GM18907 (cell line): ENCODE data around the gene RGS6.
"Not testable (repeated sequence)": the region's sequence is repeated elsewhere in the genome, so short reads cannot be mapped to it uniquely, and the experiment has no call there.

Source experiments
- ATAC-seq: cut with Tn5 transposase; IDR thresholded peaks from one replicate; pipeline ENCODE4 v1.9.1; 2021; ENCODE audit warnings: mild to moderate bottlenecking, moderate library complexity; ENCODE audit not compliant: unreplicated experiment

RGS6 gene

DNA sequence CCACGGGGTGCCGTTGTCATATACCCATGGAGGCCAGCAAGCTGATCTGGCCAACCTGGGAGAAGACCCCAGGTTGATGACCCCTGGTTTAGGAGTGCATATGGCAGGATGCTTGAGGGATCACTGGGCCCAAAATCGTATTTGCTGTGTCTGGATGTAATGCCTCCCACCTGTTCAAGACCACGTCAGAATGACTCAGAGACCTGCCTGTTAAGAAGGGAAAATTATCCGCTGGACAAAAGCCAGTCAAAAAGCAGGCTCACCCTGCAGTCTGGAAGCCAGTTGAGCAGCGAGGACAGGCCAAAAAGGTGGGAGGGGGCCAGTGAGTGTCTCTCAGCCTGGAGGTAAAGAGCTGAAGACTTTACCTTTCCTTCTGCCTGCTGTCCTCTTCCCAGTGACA is 512.5 kb downstream of the RGS6 start:
- no peak for ATAC-seq

DNA sequence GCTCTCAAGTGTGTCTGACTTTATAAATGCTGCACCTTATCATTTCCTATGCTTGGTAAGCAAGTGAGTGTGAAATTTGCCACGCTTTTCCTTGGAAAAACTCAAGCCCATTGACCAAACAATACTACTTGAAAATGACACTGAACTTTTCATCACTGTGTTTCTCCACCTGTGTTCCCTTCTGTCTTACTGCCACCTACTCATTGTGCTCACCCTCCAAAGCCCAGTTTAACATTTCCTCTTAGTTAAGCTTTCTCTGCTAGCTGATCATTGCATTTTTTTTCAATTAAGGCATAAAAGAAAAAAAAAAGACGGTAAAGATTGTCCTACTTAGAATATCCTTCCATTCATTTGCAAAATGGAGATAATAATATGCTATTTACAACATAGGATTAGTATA is 516.0 kb downstream of the RGS6 start:
- ATAC-seq: no peak

DNA sequence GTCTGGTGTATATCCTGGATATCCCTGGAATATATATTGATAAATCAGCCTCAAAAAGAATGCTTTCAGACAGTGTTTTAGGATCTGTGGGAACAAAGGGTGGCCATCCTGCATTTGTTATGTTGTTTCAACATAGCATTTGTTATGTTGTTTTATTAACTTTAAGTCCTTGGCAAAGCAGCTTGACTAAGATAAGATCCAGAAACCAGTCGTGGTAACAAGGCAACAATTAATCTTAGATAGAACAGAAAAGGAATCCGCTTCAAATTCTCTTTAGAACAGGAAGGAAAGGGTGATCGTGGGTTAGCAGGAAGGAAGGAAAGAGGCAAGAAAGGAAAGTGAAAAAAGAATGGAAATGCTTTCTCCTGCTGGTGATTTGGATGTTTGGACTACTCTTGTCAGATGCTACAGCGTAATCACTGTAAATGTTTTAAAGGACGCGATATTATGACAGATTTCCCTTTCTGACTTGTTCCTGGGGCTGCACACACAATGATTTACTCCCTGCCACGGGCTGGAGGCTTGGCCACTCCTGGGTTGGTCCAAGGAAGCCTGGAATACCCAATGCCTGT is 518.3 kb downstream of the RGS6 start:
- ATAC-seq: no peak

DNA sequence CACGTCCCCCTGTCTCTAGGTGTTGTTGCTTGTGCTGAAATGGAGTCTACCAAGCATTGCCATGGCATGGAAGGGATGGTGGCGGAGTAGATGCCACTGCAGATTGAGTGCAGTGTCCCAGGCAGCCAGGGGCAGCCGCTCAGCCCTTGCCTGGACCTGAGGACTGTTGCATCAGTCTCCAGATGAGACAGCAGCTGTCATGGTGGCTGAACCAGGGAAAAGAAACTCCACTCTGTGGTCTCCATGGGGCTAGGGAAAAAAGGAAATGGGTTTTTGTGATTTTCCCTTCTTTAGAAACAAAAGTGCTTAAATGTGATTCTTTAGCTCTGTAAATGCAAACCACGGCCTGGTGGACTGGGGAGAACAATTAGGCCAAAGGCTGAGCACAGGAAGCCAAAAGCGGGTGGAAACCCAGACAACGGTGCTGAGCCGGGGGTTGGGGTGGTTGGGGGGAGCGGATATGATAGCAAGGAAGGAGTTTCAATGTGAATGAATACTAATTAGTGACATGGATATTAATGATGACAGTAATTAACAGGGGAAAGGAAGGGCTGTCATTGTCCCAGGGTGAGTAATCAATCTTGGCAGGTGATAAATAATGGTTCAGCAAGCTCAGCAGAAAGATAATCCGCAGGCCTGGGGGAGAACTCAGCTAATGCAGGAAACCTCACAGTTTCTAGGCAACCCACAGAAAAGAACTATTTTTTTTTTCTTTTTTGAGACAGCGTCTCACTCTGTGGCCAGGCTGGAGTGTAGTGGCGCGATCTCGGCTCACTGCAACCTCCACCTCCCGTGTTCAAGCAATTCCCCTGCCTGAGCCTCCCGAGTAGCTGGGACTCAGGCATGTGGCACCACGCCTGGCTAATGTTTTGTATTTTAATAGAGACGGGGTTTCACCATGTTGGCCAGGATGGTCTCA is 519.1 kb downstream of the RGS6 start:
- ATAC-seq: peak; percentile 62

DNA sequence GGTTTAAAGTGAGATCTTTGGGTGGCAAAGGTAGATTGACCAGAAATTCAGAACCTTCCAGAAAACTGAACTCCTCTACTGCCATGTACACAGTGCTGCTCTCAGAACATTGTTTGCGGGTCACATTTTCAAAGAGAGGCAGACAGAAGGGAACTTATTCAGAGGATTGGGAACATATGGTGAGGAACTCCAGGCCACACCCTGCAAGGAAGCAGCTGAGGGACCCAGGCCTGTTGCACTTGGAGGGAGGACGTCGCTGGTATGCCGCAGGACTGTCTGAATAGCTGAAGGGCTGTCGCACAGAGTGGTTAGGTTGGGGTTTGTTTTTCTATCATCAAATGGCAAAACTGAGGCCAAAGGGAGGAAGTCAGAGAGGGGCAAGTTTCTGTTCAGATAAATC is 520.5 kb downstream of the RGS6 start:
- no peak for ATAC-seq

DNA sequence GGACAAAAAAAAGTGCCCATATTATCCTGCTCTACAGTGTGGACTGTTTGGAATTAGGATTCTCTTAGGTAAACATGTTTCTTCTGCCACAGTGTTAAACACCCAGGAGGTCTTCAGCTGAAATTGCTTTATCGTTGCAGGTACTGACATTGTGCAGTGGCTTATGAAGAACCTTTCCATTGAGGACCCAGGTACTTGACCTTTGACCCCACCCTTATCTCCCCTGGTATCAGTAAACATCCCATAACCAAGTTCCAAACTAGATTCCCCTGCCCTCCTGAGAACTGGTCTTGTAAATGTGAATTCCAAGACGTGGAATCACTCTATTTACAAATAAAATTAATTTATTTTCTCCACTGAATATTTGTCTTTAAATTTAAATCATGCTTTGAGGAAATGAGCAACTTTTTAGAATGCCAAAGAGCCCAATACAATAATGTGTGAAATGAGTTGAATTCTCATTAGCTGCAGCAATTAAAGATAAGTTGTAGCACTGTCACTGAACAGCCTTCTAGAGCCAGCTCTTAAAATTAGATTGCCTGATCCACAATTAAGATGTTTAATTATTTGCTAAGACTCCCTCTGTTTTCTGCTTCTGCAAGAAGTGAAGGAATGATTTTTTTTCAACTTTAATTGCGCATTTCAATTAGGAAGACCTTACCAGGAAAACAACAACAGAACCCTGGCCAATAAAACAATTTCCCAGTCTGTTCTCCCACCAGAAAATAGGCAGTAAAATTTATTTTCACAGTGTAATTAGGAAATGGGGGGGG is 522.3 kb downstream of the RGS6 start:
- ATAC-seq: no peak

DNA sequence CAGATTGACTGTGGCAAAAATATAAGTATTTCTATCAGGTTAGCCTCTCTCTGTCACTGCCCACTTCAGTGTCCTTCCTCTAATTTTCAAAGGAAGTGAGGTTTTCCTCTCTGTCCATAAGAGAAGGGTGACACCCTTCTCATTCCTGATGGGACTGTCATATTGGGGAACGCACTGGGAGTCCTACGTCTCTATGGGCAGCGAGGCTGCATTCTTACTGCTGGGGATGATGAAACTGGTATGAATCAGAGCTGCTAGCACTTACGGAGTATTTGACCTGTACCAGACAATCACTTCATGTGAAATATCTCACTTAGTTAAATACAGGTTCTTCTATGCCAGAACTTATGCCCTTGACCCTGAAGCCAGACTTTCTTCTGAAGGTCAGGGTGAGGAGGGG is 525.4 kb downstream of the RGS6 start:
- no peak for ATAC-seq

DNA sequence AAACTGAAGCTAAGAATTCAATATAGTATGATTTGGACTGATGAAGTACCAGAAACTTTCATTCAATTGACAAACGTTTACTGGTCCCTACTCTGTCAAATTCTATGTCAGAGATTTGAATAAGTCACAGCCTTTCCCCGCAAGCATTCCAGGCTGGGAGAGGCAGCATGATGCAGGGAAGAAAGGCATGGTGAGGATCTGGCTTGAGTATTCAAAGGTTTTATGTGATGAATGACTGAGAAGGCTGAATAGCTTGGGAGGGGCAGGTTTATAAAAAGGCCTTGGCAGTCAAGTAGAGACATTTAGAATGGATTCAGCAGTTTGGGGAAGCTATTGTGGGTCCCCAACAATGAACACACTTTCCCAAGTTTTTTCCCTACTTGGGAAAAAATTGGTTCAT is 529.8 kb downstream of the RGS6 start:
- ATAC-seq: no peak

DNA sequence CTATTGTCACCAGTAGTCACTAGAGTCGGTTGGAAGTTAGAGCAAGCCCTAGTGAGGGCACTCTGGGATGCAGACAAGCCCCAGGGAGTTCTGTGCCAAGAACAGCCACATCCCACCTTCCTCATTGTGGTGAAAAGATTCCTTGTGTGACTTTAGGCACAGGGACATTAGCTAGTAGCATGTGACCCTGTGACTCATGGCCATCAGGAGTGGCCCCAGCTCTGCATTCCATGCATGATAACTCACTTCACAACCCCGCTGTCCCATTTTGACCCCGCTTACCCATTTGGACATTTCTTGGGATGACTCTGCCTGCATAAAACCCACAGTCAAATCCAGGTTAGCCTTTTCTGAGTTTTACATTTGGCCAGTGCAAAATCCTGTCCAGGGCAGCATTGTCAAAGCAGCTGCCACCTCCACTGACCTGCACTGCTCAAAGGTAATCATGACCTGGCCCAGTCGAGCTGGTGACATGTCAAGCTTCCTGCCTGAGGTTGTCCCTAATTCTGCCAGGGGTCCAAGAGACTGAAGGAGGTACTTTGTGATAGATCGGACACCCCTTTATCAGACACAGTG is 531.1 kb downstream of the RGS6 start:
- no peak for ATAC-seq

DNA sequence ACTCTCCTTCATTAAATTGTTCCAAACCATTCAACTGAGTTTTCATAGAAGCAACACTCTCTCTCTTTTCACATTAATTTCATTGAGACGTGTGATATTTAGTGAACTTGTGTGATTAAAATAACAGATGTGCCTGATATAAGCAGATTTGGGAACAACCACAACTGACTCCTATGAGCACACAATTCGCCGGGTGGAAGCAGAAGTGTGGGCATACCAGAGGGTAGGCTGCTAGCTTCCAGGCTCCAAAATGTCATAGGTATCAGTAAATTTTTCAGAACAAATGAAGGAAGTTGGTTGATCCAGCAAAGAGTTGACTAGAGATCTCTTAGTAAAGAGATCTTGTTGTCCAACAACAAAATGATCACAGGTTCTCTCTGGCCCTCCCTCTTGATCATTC is 532.0 kb downstream of the RGS6 start:
- ATAC-seq: no peak

DNA sequence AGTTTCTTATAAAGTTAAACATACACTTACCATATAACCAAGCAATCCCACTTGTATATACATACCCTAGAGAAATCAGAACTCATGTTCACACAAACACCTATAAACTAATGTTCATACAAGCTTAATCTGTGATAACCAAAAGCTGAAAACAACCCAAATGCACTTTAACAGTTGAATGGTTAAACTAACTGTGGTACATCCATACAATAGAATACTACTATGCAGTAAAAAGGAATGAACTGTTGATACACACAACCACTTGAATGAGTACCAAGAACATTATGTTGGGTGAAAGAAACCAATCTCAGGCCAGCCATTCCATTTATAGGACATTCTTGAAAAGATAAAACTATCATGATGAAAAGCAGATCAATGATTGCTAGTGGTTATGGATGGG is 534.1 kb downstream of the RGS6 start:
- no peak for ATAC-seq

DNA sequence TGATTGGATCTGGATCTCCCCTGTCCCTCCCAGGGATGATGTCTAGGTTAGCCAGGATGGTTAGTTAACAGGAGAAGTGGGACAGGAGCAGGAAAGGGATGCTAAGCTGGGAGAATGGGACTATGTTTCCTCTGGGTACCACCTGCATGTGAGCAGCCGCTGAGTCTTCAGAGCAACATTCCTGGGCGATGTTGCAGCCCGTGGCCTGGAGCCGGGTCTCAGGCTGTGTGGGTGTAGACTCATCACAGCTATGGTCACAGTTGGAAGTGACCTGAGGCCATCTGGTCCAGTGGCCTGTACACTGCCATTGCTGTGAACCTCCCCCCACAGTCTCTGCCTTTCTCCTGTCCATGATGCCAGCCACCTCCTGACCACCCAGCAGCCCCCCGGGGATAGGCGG is 539.1 kb downstream of the RGS6 start:
- no peak for ATAC-seq

DNA sequence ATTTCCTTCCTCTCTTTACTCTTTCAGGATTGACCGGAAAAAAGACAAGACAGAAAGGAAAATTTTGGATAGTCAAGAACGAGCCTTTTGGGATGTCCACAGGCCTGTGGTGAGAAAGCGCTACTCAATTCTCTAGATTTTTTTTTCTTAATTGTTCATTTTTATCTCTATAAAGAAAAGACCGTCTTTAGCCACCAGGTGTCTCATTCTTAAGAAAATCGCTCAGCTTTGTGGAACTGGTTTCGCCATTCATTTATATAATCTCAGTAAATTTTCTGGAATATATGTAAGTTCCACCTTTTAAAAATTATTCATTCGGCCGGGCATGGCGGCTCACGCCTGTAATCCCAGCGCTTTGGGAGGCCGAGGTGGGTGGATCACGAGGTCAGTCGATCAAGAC is 540.6 kb downstream of the RGS6 start:
- no peak for ATAC-seq

DNA sequence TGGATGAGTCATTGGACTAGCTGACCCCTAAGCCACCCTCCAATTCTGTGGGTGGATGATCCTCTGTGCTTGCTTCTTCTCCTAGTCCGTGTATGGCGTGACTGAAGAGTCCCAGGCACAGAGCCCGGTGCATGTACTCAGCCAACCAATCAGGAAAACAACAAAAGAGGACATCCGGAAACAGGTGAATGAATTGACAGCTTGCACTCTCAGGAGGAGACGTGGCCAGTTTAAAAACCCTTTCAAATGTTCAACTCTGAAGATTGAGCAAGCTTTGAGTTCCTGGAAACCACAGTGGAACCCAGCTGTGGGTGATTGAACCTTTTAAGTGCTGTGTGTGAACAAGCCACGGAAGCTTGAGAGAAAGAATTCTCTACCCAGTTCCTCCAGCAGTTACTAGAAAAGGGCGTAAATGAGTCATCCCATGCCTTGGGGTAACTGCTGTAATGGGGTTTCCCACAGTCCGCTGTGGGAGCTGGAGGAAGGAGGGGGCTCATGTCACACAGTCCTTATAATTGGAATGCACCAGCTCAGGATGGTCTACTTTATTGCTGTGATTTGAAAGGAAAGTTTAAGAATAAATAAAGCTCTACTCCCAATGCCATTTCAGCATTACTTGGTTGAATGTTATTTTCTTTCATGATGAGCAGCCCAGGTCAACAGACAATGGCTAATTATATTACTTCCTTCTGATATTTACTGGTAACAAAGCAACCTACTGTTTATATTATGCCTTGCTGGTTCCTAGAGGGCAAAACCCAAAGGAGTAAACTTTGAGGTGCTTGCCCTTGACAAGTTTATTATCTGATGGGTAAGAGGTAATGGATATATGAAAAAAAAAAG is 544.6 kb downstream of the RGS6 start:
- ATAC-seq: peak; percentile 85

DNA sequence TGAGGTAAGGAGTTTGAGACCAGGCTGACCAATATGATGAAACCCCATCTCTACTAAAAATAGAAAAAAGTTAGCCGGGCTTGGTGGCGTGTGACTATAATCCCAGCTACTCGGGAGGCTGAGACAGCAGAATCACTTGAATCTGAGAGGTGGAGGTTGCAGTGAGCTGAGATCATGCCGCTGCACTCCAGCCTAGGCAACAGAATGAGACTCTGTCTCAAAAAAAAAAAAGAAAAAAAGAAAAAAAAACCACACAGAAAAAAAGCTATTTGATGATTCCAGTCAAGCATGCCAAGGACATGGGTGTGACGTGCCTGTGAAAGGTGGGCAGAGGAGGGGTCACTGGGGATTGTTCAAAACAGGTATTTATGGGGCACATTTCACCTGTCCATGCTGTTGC is 545.3 kb downstream of the RGS6 start:
- not testable (repeated sequence) for ATAC-seq

DNA sequence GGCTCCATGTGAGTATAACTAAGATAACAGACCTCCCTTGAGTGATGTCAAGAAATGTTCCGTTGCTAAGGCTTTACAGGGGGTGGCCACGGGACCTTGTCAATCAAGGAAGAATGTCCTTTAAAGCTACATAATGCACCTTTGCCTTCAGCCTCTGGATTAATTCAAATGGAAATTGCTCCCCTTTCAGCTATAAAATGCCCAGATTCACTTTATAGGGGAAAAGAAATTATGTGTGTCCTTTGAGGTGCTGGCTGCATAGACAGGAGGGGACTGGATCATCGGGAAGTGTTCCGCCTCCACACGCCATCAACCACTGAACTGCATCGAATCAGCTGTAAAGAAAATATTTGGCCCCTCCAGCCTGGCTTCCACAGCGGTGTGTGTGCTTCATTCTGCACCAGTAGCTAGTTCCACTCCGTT is 546.3 kb downstream of the RGS6 start:
- ATAC-seq: no peak

DNA sequence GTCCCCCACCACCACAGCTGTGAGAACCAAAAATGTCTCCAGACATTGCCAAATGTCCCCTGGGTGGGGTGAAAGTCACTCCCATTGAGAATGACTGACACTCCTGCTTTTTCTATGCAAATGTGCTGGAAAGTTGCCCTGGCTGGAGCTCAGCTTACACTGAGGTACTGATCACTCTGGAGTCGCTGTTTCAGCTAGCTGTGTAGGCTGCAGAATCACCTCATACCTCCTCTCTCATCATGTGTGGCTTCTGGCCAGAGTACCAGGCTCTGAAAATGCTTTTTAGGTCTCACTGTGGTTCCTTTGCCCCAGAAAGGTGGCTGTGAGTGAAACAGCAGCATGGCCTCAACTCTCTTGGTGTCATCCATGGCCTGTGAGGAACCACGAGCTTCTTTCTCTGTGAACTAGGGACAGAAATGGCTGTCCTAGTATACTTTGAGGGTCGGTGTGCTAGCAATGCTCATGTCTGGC is 547.3 kb downstream of the RGS6 start:
- no peak for ATAC-seq

DNA sequence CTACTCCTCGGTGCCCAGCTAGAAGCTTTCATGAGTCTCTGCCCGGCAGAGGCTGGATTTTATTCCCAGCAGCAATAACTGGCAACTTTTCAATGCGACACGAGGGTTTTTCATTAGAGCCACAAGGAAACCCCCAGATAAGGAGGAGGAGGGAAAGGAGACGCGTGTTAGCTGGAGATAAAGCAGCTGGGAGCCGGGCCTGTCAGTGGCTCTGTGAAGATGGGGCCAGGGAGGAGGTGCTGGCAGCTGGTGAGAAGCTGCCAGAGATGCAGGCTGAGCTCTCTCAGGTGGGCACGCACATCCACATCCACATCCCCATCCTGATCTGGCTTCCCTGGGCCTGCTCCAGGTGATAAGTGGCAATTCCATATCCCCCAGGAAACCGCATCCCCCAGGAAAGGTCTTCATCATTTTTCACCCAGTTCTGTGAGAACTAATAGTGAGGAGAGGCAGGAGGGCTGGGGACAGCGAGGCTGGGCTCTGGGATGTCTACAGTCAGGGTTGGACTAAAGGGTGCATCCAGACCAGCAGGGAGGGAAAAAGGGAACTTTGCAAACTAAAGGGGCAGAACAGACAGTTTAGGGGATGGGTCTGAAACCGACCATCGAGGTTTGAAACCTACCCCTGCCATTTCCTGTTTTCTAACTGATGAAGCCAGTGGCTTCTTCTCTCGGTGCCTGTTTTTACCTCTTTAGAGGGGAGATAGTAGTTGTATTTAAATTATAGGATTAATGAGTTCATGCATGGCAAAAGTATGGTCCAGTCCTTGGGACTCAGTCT is 548.4 kb downstream of the RGS6 start:
- no peak for ATAC-seq

DNA sequence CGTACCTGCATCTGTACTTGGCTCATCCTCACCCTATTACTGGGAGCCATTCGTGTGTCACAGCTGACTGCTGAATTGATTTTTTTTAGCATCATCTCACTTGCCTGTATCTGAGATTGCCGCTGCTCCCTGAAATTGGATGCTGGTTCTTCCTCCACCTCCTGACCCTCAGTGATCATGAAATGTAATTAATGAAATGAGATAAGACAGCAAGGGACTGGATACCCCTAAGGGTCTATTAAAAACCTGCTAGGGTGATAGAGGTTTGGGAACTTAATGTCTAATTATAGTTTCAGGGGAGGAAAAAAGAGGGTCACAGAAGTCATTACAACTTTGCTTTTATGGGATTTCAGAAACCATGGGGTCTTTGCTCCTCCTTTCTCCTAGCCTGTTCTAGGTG is 551.1 kb downstream of the RGS6 start:
- ATAC-seq: no peak

DNA sequence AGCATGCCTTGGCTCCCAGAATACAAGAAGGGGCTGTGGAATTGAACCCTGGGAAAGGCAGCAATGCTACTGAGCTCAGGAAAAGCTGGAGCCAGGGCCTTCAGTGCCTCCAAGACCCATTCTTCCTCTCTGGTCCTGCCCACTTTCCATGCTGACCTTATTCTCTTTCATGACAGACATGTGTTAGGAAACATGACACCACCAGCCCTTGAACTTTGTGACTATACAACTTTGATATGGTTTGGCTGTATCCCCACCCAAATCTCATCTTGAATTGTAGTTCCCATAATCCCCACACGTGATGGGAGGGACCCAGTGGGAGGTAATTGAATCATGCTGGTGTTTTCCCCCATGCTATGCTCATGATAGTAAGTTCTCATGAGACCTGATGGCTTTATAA is 553.5 kb downstream of the RGS6 start:
- ATAC-seq: no peak
